Measurements from ENCODE around the gene FHOD1.
A peak's percentile ranks its signal among the peaks of the same experiment; 100 is the strongest.

Gene FHOD1

DNA sequence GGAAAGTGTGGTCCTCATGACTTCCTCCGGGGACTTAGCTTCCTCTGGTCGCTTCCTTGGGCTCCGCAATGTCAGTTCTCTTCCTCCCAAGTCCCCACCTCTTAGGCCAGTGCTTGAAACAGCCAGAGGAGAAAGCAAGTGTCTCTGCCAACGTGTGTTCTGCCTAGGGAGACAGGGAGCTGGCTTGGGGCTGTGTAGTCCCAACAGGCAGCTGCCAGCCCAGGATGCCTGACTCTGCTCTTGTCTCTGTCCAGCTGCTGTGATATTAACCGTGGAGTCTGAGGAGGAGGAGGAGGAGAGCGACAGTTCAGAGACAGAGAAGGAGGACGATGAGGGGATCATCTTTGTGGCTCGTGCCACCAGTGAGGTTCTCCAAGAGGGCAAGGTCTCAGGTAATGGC is 18.6 kb upstream of the FHOD1 start:
- TF ChIP-seq, protein P1, sequence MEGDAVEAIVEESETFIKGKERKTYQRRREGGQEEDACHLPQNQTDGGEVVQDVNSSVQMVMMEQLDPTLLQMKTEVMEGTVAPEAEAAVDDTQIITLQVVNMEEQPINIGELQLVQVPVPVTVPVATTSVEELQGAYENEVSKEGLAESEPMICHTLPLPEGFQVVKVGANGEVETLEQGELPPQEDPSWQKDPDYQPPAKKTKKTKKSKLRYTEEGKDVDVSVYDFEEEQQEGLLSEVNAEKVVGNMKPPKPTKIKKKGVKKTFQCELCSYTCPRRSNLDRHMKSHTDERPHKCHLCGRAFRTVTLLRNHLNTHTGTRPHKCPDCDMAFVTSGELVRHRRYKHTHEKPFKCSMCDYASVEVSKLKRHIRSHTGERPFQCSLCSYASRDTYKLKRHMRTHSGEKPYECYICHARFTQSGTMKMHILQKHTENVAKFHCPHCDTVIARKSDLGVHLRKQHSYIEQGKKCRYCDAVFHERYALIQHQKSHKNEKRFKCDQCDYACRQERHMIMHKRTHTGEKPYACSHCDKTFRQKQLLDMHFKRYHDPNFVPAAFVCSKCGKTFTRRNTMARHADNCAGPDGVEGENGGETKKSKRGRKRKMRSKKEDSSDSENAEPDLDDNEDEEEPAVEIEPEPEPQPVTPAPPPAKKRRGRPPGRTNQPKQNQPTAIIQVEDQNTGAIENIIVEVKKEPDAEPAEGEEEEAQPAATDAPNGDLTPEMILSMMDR (IDR thresholded peaks at IDR 0.05; ENCODE audit: borderline replicate concordance, control extremely low read depth, extremely low read depth, insufficient read depth, missing control alignments), result no peak
- no peak for DNase-seq (ENCODE audit: low spot score)
- in situ Hi-C loops (cut with MboI; ENCODE audit: low sequenced_read_pairs, unreplicated experiment), result loop anchor here (25.0 kb wide), 1 partner anchor 146 kb away; the partner anchor contains the start of gene ZDHHC1

DNA sequence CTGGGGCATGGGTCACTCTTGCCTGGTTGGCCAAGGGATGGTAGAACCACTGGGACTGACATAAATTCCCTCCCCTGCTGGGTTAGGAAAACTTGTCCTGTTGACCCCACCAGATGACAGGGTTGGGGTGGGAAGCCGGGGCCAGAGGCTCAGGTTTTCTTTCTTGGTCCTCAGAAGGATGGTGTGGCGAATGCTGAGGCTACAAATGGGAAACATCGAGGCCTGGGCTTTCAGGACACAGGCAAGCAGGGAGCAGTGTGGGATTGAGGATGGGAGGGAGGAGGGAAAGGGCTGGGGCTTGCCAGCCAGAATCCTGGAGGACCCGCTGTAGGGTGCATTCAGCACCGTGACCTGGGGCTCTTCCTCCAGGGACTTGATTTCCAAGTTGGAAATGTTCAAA is 17.6 kb upstream of the FHOD1 start:
- in situ Hi-C loops (cut with MboI; ENCODE audit: low sequenced_read_pairs, unreplicated experiment), result loop anchor here (25.0 kb wide), 1 partner anchor 147 kb away; the partner anchor contains the start of gene ZDHHC1
- TF ChIP-seq, protein P1 (IDR thresholded peaks at IDR 0.05; ENCODE audit: borderline replicate concordance, control extremely low read depth, extremely low read depth, insufficient read depth, missing control alignments), result no peak
- DNase-seq (ENCODE audit: low spot score), result no peak

DNA sequence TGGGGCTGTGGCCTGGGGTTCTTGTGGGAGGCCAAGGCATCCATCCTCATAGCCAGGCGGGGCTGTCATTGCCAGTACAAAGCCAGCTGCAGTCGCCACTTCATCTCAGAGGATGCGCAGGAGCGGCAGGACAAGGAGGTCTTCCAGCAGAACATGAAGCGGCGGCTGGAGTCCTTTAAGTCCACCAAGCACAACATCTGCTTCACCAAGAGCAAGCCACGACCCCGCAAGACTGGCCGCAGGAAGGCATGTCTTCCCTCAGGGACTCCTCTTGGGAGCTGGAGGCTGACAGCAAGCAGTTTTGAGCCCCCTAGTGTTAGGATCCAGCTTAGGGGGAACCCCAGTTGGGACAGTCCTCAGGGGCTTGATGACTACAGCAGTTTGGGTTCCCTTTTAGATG is 17.0 kb upstream of the FHOD1 start:
- no peak for DNase-seq (ENCODE audit: low spot score)
- TF ChIP-seq, protein P1 (IDR thresholded peaks at IDR 0.05; ENCODE audit: borderline replicate concordance, control extremely low read depth, extremely low read depth, insufficient read depth, missing control alignments), result no peak
- in situ Hi-C loops (cut with MboI; ENCODE audit: low sequenced_read_pairs, unreplicated experiment), result loop anchor here (25.0 kb wide), 1 partner anchor 148 kb away; the partner anchor contains the start of gene ZDHHC1

DNA sequence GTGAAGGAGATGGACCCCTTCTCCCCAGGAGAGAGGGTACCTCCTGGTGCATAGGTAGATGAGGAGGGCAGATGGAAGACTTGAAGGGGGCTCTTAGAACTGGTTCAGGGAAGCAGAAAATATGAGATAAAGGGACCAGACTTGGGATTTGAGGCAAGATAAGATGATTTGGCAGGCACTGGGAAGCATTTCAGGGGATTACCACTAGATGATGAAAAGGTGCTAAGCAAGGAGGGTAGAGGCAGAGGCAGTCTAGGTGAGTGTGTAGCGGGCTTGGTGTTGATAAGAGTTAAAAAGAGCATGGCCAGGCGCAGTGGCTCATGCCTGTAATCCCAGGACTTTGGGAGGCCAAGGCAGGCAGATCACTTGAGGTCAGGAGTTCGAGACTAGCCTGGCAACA is 15.9 kb upstream of the FHOD1 start:
- DNase-seq (ENCODE audit: low spot score), result no peak
- TF ChIP-seq, protein P1 (IDR thresholded peaks at IDR 0.05; ENCODE audit: borderline replicate concordance, control extremely low read depth, extremely low read depth, insufficient read depth, missing control alignments), result no peak
- in situ Hi-C loops (cut with MboI; ENCODE audit: low sequenced_read_pairs, unreplicated experiment), result loop anchor here (25.0 kb wide), 1 partner anchor 149 kb away; the partner anchor contains the start of gene ZDHHC1

DNA sequence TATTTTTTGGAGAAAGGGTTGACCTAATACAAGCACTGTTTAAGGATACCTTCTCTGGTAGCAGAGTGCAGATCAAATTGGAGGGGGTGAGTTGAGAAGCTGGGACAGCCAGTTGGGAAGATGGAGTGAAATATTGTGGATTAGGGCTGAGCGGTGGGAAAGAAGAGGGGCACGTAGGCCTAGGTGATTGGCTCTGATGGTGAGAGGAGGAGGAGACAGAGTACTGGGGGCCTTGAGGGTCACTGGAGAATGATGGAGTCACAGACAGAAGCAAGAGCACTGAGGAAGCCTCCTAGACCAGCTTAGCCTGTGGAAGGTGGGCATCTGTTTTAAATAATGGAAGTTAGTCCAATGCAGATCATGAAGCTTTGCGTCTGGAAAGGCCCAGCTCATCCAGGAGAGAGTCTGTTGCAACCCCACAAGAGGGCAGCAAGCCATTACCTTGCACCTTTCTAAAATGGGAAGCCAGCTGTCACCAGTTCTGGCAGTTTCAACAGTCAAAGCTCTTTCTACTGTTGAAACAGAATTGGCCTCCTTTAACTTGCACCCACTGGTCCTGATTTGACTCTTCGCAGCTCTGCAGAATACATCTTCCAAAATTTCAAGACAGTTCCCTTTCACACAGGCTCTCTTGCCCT is 13.3 kb upstream of the FHOD1 start:
- in situ Hi-C loops (cut with MboI; ENCODE audit: low sequenced_read_pairs, unreplicated experiment), result loop anchor here (25.0 kb wide), 1 partner anchor 152 kb away; the partner anchor contains the start of gene ZDHHC1
- TF ChIP-seq, protein P1 (IDR thresholded peaks at IDR 0.05; ENCODE audit: borderline replicate concordance, control extremely low read depth, extremely low read depth, insufficient read depth, missing control alignments), result peak; percentile 56
- DNase-seq (ENCODE audit: low spot score), result peak; percentile 79

DNA sequence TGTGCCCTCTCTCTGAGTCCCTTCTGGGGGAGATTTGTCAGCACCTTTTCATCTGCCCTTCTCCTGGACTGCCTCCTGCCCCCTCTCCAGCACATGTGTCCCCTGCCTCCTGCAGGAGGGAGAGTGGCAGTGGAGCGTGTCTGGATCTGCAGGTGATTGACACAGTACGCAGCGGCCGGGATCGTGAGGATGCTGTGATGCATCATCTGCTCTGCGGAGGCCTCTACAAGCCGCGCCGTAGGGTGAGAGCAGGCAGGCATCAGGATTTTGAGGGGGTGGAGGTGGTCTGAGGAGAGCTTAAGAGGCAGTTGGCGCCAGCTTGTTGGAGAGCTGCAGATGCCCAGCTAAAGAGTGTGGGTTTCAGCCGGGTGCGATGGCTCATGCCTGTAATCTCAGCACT is 12.4 kb upstream of the FHOD1 start:
- in situ Hi-C loops (cut with MboI; ENCODE audit: low sequenced_read_pairs, unreplicated experiment), result loop anchor here (25.0 kb wide), 1 partner anchor 153 kb away; the partner anchor contains the start of gene ZDHHC1
- DNase-seq (ENCODE audit: low spot score), result no peak
- TF ChIP-seq, protein P1 (IDR thresholded peaks at IDR 0.05; ENCODE audit: borderline replicate concordance, control extremely low read depth, extremely low read depth, insufficient read depth, missing control alignments), result no peak
